Endothelial cell of umbilical vein (primary cell): ENCODE data around the gene FKBP8. TPM values are rescaled to one million over a fixed set of nuclear protein-coding genes. Genes with fewer than 3 reads are reported as not detected.

ENCODE experiments used
- BruUV-seq: library from RNA; stranded (reverse); fragments of 400-500 nt; replicated peaks from 2 replicates; lab custom pipeline; 2021; lab: Mats Ljungman, UMichigan
- CTCF ChIA-PET: fragments of 300-600, 350-600 bp; sonication (Branson Sonifier 250); formaldehyde crosslinking; loops from one replicate; lab custom pipeline; 2021; ENCODE audit warnings: antibody characterized with exemption, inconsistent platforms; lab: Charles Lee
- POLR2A ChIA-PET: fragments of 300-600, 350-600 bp; sonication (Branson Sonifier 250); formaldehyde crosslinking; loops from one replicate; lab custom pipeline; 2021; ENCODE audit warnings: antibody characterized with exemption, inconsistent platforms; lab: Charles Lee
- DNase-seq: peaks from one replicate; pipeline ENCODE4 v3.0.0-alpha.2; 2011; ENCODE audit warnings: low read depth, low spot score
- FAIRE-seq: peaks from 2 replicates; lab custom pipeline; 2011; peaks lifted over from hg19 to GRCh38; lab: Jason Lieb, UNC
- H2AFZ ChIP-seq: 2 replicates; pipeline ENCODE4 v1.6.0; 2012; ENCODE audit warnings: low read depth, low read length, control low read depth, inconsistent platforms
- H3K27ac ChIP-seq: 2 replicates; pipeline ENCODE4 v1.5.1; 2011; ENCODE audit warnings: low read depth, mild to moderate bottlenecking, control low read depth, low read length, moderate library complexity; ENCODE audit not compliant: insufficient read depth
- H3K27me3 ChIP-seq, 2 experiments: 2 replicates each; pipeline versions ENCODE4 v1.6.0 to v1.6.1; 2011; ENCODE audit warnings: low read length in 2 of 2, mixed read lengths in 1 of 2; ENCODE audit not compliant: control insufficient read depth in 2 of 2, insufficient read depth in 2 of 2
- H3K36me3 ChIP-seq, 2 experiments: 2 replicates in 1 of 2; 3 replicates in 1 of 2; pipeline ENCODE4 v1.5.1; 2011; ENCODE audit warnings: low read length in 2 of 2, mild to moderate bottlenecking in 1 of 2, moderate library complexity in 1 of 2; ENCODE audit not compliant: control insufficient read depth in 2 of 2, insufficient read depth in 2 of 2; ENCODE audit errors: extremely low read depth in 1 of 2
- H3K4me1 ChIP-seq: 3 replicates; pipeline ENCODE4 v1.5.1; 2011; ENCODE audit warnings: mild to moderate bottlenecking, low read length; ENCODE audit not compliant: control insufficient read depth, insufficient read depth; ENCODE audit errors: extremely low read depth
- H3K4me2 ChIP-seq: 2 replicates; pipeline ENCODE4 v1.6.1; 2011; ENCODE audit warnings: low read length, control low read depth, mixed read lengths; ENCODE audit not compliant: insufficient read depth
- H3K4me3 ChIP-seq, 3 experiments: fragments of 200-600 bp in 1 of 3; sonication (generic), shearing (Covaris generic) in 1 of 3; replicated peaks in 1 of 3; 2 replicates each; pipeline ENCODE4 v1.5.1; 2011 to 2016; ENCODE audit warnings: control low read depth in 3 of 3, low read length in 3 of 3, mild to moderate bottlenecking in 2 of 3, inconsistent platforms in 1 of 3, low read depth in 1 of 3, moderate library complexity in 1 of 3; ENCODE audit not compliant: insufficient read depth in 1 of 3
- H3K79me2 ChIP-seq: 2 replicates; pipeline ENCODE4 v1.6.0; 2012; ENCODE audit warnings: low read length, inconsistent platforms; ENCODE audit not compliant: control insufficient read depth, insufficient read depth
- H3K9ac ChIP-seq: replicated peaks from 2 replicates; pipeline ENCODE3; 2011; ENCODE audit warnings: low read length, control low read depth; ENCODE audit not compliant: insufficient read depth; ENCODE audit errors: extremely low read depth
- H3K9me1 ChIP-seq: replicated peaks from 3 replicates; pipeline ENCODE4 v1.6.0; 2011; ENCODE audit warnings: mild to moderate bottlenecking, low read length; ENCODE audit not compliant: control insufficient read depth, insufficient read depth; ENCODE audit errors: extremely low read depth
- H3K9me3 ChIP-seq: replicated peaks from 2 replicates; pipeline ENCODE4 v1.5.1; 2012; ENCODE audit warnings: low read length, inconsistent platforms; ENCODE audit not compliant: control insufficient read depth, insufficient read depth
- H4K20me1 ChIP-seq: replicated peaks from 2 replicates; pipeline ENCODE3; 2011; ENCODE audit warnings: mild to moderate bottlenecking, low read length; ENCODE audit not compliant: control insufficient read depth, insufficient read depth; ENCODE audit errors: extremely low read depth
- EZH2 ChIP-seq: IDR thresholded peaks from 2 replicates; pipeline ENCODE4 v1.6.1; 2012; ENCODE audit warnings: borderline replicate concordance, low read depth, mild to moderate bottlenecking, moderate library complexity, low read length, inconsistent platforms; ENCODE audit not compliant: severe bottlenecking
- FOS ChIP-seq: IDR thresholded peaks from 2 replicates; pipeline ENCODE4 v1.6.1; 2011; ENCODE audit warnings: mild to moderate bottlenecking, low read length, moderate library complexity, borderline replicate concordance; ENCODE audit not compliant: insufficient read depth
- GATA2 ChIP-seq: IDR thresholded peaks from 2 replicates; pipeline ENCODE4 v1.7.0; 2011; ENCODE audit warnings: low read depth, mild to moderate bottlenecking, moderate library complexity, mixed read lengths, low read length; ENCODE audit not compliant: insufficient read length, insufficient read depth
- JUN ChIP-seq: IDR thresholded peaks from 2 replicates; pipeline ENCODE4 v1.6.1; 2011; ENCODE audit warnings: borderline replicate concordance, low read depth; ENCODE audit not compliant: insufficient read length, insufficient read depth
- MYC ChIP-seq: IDR thresholded peaks from one replicate; pipeline ENCODE4 v1.6.1; 2011; ENCODE audit warnings: mild to moderate bottlenecking, low read depth, low read length
- POLR2A ChIP-seq: IDR thresholded peaks from 2 replicates; pipeline ENCODE4 v1.6.1; 2012; ENCODE audit warnings: low read depth, mild to moderate bottlenecking, control low read depth, low read length
- POLR2AphosphoS5 ChIP-seq: IDR thresholded peaks from 2 replicates; pipeline ENCODE4 v1.6.1; 2012; ENCODE audit warnings: low read depth, mild to moderate bottlenecking, control low read depth, low read length, moderate library complexity; ENCODE audit not compliant: insufficient read depth
- dilution Hi-C: fragments of 300-500 bp; cut with MboI; formaldehyde crosslinking; loops from one replicate; pipeline ENCODE4 v1.15.0; 2019; ENCODE audit warnings: low sequenced_read_pairs; ENCODE audit not compliant: extremely low pct_ligation_motif_present
- intact Hi-C: fragments of 100-400 bp; cut with micrococcal nuclease; formaldehyde crosslinking; loops from one replicate; pipeline ENCODE4 v1.10.0; 2022
- polyA plus RNA-seq, 4 experiments: library from polyadenylated mRNA; depleted of rRNA in 3 of 4; stranded (reverse) in 3 of 4; unstranded in 1 of 4; fragments of >200 nt; gene quantifications; 2 replicates each; pipeline versions ENCODE4 v1.2.1 to v1.2.3, GENCODE V29; 2011 to 2012; ENCODE audit warnings: missing spikeins in 1 of 4
- total RNA-seq: library from RNA; stranded (reverse); gene quantifications from 2 replicates; pipeline ENCODE4 v1.2.3, GENCODE V29; 2021

FKBP8 gene
- total and polyA plus RNA-seq, 2 donors (not counting 3 experiments of a cell fraction or from before 2014, with no cell fraction given), result 150 to 173 TPM

DNA sequence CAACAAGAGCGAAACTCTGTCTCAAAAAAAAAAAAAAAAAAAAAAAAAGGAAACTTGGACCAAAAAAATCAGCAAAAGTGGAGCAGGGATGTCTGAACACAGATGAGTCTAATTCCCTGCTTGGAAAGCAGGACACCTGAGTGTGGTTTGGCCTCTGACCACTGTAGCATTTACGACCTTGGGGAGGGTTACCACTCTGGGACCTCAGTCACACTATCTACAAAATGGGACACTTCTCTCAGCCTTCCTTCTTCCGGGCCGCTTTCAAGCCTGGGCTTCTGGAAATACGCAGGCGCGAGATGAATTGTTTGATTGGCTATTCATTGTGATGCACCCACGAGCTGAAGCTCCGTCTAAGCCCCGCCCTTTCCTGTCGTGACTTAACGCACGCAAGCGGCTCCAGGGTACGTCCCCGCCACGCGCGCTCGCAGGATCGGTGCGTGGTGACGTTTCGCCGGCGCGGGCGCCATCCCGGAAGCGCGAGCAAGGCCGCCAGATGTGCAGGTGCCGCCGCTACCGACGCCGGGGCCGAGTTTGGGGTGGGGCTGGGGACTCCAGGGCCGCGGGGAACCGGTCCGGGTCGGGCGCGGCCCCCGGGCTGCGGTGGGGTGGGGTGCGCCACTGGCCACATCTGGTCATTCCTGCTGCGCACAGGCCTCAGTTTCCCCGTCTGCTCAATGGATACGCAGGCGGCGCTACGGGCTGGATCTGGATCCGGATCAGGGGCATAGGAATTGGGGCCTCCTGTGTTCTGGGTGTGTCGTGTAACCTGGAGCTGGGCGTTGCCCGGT lies 14.2 kb upstream of the FKBP8 start, which contains the start of gene KXD1:
KXD1 (plus strand) TSS at position 460 of the 791 bp plus-strand sequence. CDS start 4,187 bp downstream, outside the sequence.
- H3K36me3 ChIP-seq, result no peaks in the 10 kb centered on the region
- intact Hi-C loops (loop anchor here (1.0 kb wide), 2 partner anchors 14 to 35 kb away; partner anchors contain the start of genes ELL and UBA52), dilution Hi-C loops (no loop called here)
- peak within 1 kb of the TSS; percentile 84 for H3K27ac ChIP-seq
- H3K9me3 ChIP-seq, result no peaks in the 10 kb centered on the region
- H4K20me1 ChIP-seq, result no peaks in the 10 kb centered on the region
- peaks cover 28% of the 10 kb centered on the region for H3K4me1 ChIP-seq
- POLR2A ChIA-PET, result interaction anchor here (0.6 to 1.8 kb wide), 5 partner anchors 14 to 306 kb away, joined by 3 to 9 read pairs (median 4); partner anchors contain the start of genes ELL and UBA52
- CTCF ChIA-PET, result interaction anchor here (0.9 to 2.0 kb wide), 9 partner anchors 14 to 115 kb away, joined by 3 to 12 read pairs (median 7); partner anchors contain the start of genes ELL, FKBP8 and UBA52
- no peaks in the 10 kb centered on the region for H3K9me1 ChIP-seq
- H3K79me2 ChIP-seq, result peaks cover 27% of the 10 kb centered on the region
- H3K4me2 ChIP-seq, result peak within 1 kb of the TSS; percentile 91
- FAIRE-seq, result peak; percentile 98
- peak; percentile 98 for DNase-seq
- peak within 1 kb of the TSS; percentile 89 for H3K9ac ChIP-seq
- H2AFZ ChIP-seq, result peak within 1 kb of the TSS; percentile 30
- peak; percentile 91 for TF ChIP-seq POLR2AphosphoS5
- peak; percentile 66 for TF ChIP-seq POLR2A
- TF ChIP-seq FOS, result no peak
- no peak for TF ChIP-seq JUN
- H3K27me3 ChIP-seq, result no peaks in the 10 kb centered on the region
- no TSS peak for BruUV-seq
- peak within 1 kb of the TSS; percentile 56 to 90 (median 81) for H3K4me3 ChIP-seq

DNA sequence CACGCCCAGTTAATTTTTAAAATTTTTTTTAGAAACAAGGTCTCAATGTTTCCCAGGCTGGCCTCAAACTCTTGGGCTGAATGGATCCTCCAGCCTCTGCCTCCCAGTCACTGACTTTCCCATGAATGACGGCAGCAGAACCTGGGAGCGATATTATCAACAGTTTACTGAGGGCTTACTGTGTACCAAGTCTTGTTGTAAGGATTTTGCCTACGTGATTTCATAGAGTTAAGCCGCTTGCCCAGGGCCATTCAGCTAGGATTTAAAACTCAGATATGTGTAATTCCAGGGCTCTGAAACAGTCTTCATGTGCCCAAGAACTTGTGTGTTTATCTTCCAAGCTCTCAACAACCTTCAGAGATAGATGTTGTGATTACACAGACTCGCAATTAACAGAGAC lies 8.3 kb upstream of the FKBP8 start:
- no peaks in the 10 kb centered on the region for H4K20me1 ChIP-seq
- intact Hi-C loops (no loop called here), dilution Hi-C loops (no loop called here)
- no peaks in the 10 kb centered on the region for H3K27me3 ChIP-seq
- no peak overlapping the region for H3K4me2 ChIP-seq
- no peak for DNase-seq
- no peaks in the 10 kb centered on the region for H3K36me3 ChIP-seq
- H3K9ac ChIP-seq, result no peak overlapping the region
- no peak for FAIRE-seq
- H3K27ac ChIP-seq, result no peak overlapping the region
- ChIA-PET CTCF (interaction anchor here (0.9 kb wide), 1 partner anchor 31 kb away, joined by 3 read pairs; no protein-coding TSS in a partner anchor), POLR2A (interaction anchor here (0.6 kb wide), 2 partner anchors 37 to 70 kb away, joined by 3 to 4 read pairs; no protein-coding TSS in a partner anchor)
- H3K9me3 ChIP-seq, result no peaks in the 10 kb centered on the region
- no TSS peak for BruUV-seq
- TF ChIP-seq GATA2, result no peak
- TF ChIP-seq POLR2A, result no peak
- no peak for TF ChIP-seq EZH2
- TF ChIP-seq POLR2AphosphoS5, result no peak
- TF ChIP-seq MYC, result no peak
- H2AFZ ChIP-seq, result no peak overlapping the region
- H3K4me3 ChIP-seq, result no peak overlapping the region
- no peaks in the 10 kb centered on the region for H3K4me1 ChIP-seq
- no peaks in the 10 kb centered on the region for H3K9me1 ChIP-seq
- H3K79me2 ChIP-seq, result no peaks in the 10 kb centered on the region
